K562 (cell line): ENCODE results near the gene C13orf46. TPM values are rescaled to one million over a fixed set of nuclear protein-coding genes. Genes with fewer than 3 reads are reported as not detected.

Source experiments
- ADNP ChIP-seq: fragments of 200-800 bp; sonication (Bioruptor generic); IDR thresholded peaks from 2 replicates; pipeline ENCODE4 v1.6.1; 2016; ENCODE audit warnings: missing genetic modification characterization, missing compliant biosample characterization
- CC2D1A ChIP-seq: fragments of 450-650 bp; IDR thresholded peaks from 2 replicates; pipeline ENCODE4 v1.6.1; 2017; ENCODE audit warnings: mild to moderate bottlenecking
- ELF4 ChIP-seq: fragments of 450-650 bp; formaldehyde crosslinking; IDR thresholded peaks from 2 replicates; pipeline ENCODE4 v1.4.0; 2022; ENCODE audit warnings: missing genetic modification characterization
- PTBP1 ChIP-seq: fragments of 200-400 bp; formaldehyde crosslinking; IDR thresholded peaks from 2 replicates; pipeline ENCODE4 v1.6.1; 2017; ENCODE audit warnings: low read depth, low read length
- ZFX ChIP-seq: sonication (generic); formaldehyde crosslinking; IDR thresholded peaks from 2 replicates; pipeline ENCODE4 v1.8.0; 2022; ENCODE audit warnings: mild to moderate bottlenecking, missing genetic modification reagents, moderate library complexity
- ZNF146 ChIP-seq: IDR thresholded peaks from one replicate; pipeline ENCODE4 v1.6.1; 2018; ENCODE audit warnings: missing compliant biosample characterization; ENCODE audit not compliant: unreplicated experiment
- ZNF282 ChIP-seq: sonication (generic); formaldehyde crosslinking; IDR thresholded peaks from 2 replicates; pipeline ENCODE4 v1.8.1; 2023; ENCODE audit warnings: missing genetic modification reagents
- ZNF444 ChIP-seq: fragments of 250-450 bp; sonication (Bioruptor Pico); IDR thresholded peaks from 2 replicates; pipeline ENCODE4 v1.4.0; 2020; ENCODE audit warnings: mild to moderate bottlenecking, moderate library complexity
- polyA plus RNA-seq, 8 experiments: library from polyadenylated mRNA; depleted of rRNA in 4 of 8; stranded (reverse) in 5 of 8; unstranded in 3 of 8; fragments of >200 nt; fragmentation: Nextera tagmentation in 2 of 8; fragmentation: Illumina TruSeq in 1 of 8; extraction: Ambion mirVana in 2 of 8; extraction: Trizol in 1 of 8; gene quantifications; 2 replicates each; pipeline versions ENCODE4 v1.2.1 to v1.2.3, GENCODE V29; 2011 to 2014; ENCODE audit warnings: inconsistent platforms in 1 of 8, missing spikeins in 1 of 8
- total RNA-seq, 7 experiments: library from RNA; depleted of rRNA in 6 of 7; stranded (reverse); fragments of >200 nt in 6 of 7; fragmentation: Illumina TruSeq in 2 of 7; extraction: Trizol in 2 of 7; gene quantifications; 2 replicates each; pipeline versions ENCODE4 v1.2.1 to v1.2.3, GENCODE V29; 2011 to 2021; ENCODE audit warnings: low replicate concordance in 1 of 7
- TF ChIP-seq, protein P1 (sequence below), 2 experiments: fragments of 150-350 bp in 1 of 2; IDR thresholded peaks; 2 replicates each; pipeline ENCODE4 v1.6.1; 2012 to 2016; ENCODE audit warnings: low read depth in 2 of 2, low read length in 2 of 2, mild to moderate bottlenecking in 1 of 2, moderate library complexity in 1 of 2
- TF ChIP-seq, protein P2 (sequence below): fragments of 200-800 bp; sonication (Bioruptor generic); IDR thresholded peaks from 2 replicates; pipeline ENCODE4 v1.6.1; 2017; ENCODE audit warnings: missing genetic modification characterization, missing compliant biosample characterization
- TF ChIP-seq, protein P3 (sequence below), 2 experiments: fragments of 450-650 bp; formaldehyde crosslinking in 1 of 2; IDR thresholded peaks; 2 replicates each; pipeline versions ENCODE4 v1.4.0 to v1.6.1; 2014 to 2020; ENCODE audit warnings: mild to moderate bottlenecking in 2 of 2, borderline replicate concordance in 1 of 2, low read depth in 1 of 2

Gene C13orf46
- total and polyA plus RNA-seq, 9 of the 15 experiments (the other 6 are each of a cell fraction or from before 2014, with no cell fraction given): 0.04 to 0.24 (median 0.05) TPM; not detected in 4

DNA sequence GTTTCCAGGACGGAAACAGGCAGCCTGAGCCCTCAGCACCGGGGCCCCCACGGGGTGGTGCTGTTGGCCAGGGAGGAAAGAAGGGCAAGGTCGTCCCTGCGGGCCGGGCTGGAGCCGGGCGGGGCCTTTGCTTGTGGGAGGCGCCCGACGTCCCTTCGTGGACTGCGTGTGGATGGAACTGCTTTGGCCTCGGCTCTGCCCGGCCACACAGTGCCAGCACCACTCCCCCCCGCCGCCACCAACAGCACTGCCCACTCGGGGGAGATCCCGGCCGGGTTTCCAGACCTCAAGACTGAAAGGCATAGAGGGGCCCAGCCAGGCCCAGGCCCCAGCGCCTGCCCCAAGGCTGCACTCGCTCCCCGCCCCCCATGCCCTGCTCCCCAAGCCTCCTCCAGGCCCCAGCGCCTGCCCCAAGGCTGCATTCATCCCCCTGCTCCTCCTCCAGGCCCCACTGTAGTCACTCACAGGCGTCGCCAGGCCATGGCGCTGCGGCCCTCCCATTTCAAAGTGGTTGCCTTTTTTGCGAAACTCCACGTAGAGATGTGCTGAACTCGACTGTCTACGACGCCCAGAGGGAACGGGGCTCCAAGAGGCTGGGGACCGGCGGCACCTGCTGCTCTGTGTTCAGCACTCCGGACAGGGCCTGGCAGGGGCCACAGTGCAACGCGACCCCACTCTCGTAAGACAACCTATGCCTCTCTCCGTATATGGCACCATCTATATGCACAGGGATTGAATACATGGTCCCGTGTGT lies 22.5 kb downstream of the C13orf46 start (continued):
- TF ChIP-seq, protein P1, sequence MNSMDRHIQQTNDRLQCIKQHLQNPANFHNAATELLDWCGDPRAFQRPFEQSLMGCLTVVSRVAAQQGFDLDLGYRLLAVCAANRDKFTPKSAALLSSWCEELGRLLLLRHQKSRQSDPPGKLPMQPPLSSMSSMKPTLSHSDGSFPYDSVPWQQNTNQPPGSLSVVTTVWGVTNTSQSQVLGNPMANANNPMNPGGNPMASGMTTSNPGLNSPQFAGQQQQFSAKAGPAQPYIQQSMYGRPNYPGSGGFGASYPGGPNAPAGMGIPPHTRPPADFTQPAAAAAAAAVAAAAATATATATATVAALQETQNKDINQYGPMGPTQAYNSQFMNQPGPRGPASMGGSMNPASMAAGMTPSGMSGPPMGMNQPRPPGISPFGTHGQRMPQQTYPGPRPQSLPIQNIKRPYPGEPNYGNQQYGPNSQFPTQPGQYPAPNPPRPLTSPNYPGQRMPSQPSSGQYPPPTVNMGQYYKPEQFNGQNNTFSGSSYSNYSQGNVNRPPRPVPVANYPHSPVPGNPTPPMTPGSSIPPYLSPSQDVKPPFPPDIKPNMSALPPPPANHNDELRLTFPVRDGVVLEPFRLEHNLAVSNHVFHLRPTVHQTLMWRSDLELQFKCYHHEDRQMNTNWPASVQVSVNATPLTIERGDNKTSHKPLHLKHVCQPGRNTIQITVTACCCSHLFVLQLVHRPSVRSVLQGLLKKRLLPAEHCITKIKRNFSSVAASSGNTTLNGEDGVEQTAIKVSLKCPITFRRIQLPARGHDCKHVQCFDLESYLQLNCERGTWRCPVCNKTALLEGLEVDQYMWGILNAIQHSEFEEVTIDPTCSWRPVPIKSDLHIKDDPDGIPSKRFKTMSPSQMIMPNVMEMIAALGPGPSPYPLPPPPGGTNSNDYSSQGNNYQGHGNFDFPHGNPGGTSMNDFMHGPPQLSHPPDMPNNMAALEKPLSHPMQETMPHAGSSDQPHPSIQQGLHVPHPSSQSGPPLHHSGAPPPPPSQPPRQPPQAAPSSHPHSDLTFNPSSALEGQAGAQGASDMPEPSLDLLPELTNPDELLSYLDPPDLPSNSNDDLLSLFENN (IDR thresholded peaks at IDR 0.05; ENCODE audit: low read depth in 2 of 2, low read length in 2 of 2): no peak
- TF ChIP-seq, protein P2, sequence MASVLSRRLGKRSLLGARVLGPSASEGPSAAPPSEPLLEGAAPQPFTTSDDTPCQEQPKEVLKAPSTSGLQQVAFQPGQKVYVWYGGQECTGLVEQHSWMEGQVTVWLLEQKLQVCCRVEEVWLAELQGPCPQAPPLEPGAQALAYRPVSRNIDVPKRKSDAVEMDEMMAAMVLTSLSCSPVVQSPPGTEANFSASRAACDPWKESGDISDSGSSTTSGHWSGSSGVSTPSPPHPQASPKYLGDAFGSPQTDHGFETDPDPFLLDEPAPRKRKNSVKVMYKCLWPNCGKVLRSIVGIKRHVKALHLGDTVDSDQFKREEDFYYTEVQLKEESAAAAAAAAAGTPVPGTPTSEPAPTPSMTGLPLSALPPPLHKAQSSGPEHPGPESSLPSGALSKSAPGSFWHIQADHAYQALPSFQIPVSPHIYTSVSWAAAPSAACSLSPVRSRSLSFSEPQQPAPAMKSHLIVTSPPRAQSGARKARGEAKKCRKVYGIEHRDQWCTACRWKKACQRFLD: no peak
- TF ChIP-seq, protein P3, sequence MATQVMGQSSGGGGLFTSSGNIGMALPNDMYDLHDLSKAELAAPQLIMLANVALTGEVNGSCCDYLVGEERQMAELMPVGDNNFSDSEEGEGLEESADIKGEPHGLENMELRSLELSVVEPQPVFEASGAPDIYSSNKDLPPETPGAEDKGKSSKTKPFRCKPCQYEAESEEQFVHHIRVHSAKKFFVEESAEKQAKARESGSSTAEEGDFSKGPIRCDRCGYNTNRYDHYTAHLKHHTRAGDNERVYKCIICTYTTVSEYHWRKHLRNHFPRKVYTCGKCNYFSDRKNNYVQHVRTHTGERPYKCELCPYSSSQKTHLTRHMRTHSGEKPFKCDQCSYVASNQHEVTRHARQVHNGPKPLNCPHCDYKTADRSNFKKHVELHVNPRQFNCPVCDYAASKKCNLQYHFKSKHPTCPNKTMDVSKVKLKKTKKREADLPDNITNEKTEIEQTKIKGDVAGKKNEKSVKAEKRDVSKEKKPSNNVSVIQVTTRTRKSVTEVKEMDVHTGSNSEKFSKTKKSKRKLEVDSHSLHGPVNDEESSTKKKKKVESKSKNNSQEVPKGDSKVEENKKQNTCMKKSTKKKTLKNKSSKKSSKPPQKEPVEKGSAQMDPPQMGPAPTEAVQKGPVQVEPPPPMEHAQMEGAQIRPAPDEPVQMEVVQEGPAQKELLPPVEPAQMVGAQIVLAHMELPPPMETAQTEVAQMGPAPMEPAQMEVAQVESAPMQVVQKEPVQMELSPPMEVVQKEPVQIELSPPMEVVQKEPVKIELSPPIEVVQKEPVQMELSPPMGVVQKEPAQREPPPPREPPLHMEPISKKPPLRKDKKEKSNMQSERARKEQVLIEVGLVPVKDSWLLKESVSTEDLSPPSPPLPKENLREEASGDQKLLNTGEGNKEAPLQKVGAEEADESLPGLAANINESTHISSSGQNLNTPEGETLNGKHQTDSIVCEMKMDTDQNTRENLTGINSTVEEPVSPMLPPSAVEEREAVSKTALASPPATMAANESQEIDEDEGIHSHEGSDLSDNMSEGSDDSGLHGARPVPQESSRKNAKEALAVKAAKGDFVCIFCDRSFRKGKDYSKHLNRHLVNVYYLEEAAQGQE (IDR thresholded peaks at IDR 0.05; ENCODE audit: borderline replicate concordance): peak; percentile 90
- TF ChIP-seq, protein P3 (CRISPR knock-in tag; IDR thresholded peaks at IDR 0.05; ENCODE audit: low read depth): no peak
- TF ChIP-seq ZFX (CRISPR knock-in tag) (peak; percentile 43; the same call in 1 of the 2 replicates), PTBP1 (no peak), ZNF444 (no peak), ZNF146 (no peak), ADNP (tag) (no peak), CC2D1A (peak; percentile 51; the same call in 1 of the 2 replicates), ZNF282 (CRISPR knock-in tag) (no peak), ELF4 (no peak)
